ENCODE measurements around the gene PDPR.
"Not testable (repeated sequence)": the region's sequence is repeated elsewhere in the genome, so short reads cannot be mapped to it uniquely, and the experiment has no call there.

DNA sequence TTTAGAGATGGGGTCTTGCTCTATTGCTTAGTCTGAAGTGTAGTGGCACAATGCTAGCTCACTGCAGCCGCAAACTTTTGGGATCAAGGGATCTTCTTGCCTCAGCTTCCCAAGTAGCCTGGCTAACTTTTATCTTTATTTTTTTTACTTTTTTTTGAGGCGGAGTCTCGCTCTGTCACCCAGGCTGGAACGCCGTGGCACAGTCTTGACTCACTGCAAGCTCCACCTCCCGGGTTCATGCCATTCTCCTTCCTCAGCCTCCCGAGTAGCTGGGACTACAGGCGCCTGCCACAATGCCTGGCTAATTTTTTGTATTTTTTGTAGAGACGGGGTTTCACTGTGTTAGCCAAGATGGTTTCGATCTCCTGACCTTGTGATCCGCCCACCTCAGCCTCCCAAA, 12.1 kb downstream of the PDPR start:
- TF ChIP-seq POLR2AphosphoS5 (IDR thresholded peaks at IDR 0.05; ENCODE audit: low read depth, low read length); SIN3A (IDR thresholded peaks at IDR 0.05; ENCODE audit: borderline replicate concordance, insufficient read depth, low read depth, low read length); TCF7L2 (IDR thresholded peaks at IDR 0.05; ENCODE audit: low read depth, low read length): not testable (repeated sequence)
- TF ChIP-seq, protein P1, sequence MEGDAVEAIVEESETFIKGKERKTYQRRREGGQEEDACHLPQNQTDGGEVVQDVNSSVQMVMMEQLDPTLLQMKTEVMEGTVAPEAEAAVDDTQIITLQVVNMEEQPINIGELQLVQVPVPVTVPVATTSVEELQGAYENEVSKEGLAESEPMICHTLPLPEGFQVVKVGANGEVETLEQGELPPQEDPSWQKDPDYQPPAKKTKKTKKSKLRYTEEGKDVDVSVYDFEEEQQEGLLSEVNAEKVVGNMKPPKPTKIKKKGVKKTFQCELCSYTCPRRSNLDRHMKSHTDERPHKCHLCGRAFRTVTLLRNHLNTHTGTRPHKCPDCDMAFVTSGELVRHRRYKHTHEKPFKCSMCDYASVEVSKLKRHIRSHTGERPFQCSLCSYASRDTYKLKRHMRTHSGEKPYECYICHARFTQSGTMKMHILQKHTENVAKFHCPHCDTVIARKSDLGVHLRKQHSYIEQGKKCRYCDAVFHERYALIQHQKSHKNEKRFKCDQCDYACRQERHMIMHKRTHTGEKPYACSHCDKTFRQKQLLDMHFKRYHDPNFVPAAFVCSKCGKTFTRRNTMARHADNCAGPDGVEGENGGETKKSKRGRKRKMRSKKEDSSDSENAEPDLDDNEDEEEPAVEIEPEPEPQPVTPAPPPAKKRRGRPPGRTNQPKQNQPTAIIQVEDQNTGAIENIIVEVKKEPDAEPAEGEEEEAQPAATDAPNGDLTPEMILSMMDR (IDR thresholded peaks at IDR 0.05): not testable (repeated sequence)
- TF ChIP-seq, protein P2, sequence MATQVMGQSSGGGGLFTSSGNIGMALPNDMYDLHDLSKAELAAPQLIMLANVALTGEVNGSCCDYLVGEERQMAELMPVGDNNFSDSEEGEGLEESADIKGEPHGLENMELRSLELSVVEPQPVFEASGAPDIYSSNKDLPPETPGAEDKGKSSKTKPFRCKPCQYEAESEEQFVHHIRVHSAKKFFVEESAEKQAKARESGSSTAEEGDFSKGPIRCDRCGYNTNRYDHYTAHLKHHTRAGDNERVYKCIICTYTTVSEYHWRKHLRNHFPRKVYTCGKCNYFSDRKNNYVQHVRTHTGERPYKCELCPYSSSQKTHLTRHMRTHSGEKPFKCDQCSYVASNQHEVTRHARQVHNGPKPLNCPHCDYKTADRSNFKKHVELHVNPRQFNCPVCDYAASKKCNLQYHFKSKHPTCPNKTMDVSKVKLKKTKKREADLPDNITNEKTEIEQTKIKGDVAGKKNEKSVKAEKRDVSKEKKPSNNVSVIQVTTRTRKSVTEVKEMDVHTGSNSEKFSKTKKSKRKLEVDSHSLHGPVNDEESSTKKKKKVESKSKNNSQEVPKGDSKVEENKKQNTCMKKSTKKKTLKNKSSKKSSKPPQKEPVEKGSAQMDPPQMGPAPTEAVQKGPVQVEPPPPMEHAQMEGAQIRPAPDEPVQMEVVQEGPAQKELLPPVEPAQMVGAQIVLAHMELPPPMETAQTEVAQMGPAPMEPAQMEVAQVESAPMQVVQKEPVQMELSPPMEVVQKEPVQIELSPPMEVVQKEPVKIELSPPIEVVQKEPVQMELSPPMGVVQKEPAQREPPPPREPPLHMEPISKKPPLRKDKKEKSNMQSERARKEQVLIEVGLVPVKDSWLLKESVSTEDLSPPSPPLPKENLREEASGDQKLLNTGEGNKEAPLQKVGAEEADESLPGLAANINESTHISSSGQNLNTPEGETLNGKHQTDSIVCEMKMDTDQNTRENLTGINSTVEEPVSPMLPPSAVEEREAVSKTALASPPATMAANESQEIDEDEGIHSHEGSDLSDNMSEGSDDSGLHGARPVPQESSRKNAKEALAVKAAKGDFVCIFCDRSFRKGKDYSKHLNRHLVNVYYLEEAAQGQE (IDR thresholded peaks at IDR 0.05; ENCODE audit: insufficient read depth in 1 of 2, low read depth in 2 of 2, low read length in 1 of 2): not testable (repeated sequence)
